Head of caudate nucleus (tissue), 42 donors: Measurements from ENCODE around the gene PPFIBP2.

Source experiments
- DNase-seq, 42 donors: peaks; one replicate each; pipeline versions ENCODE4 v3.0.0 to v3.0.0-alpha.2; 2020 to 2021; ENCODE audit warnings: mixed read lengths in 7 of 42
- intact Hi-C: fragments of 100-400 bp; cut with DNase I; formaldehyde crosslinking; loops from one replicate; pipeline ENCODE4 v1.15.0; 2022

Gene PPFIBP2

GRCh38 chr11:7513234-7514098 lies at the start of gene PPFIBP2:
PPFIBP2 (plus strand) TSS chr11:7513999; CDS start chr11:7549476, 35,477 bp downstream.
- DNase-seq, result peak; percentile 64 to 94 (median 87)
- intact Hi-C loops, result loop anchor here (2.0 to 5.0 kb wide), 3 partner anchors 55 to 154 kb away; no protein-coding TSS in a partner anchor

GRCh38 chr11:7467652-7468051 lies 46.1 kb upstream of the PPFIBP2 start:
- intact Hi-C loops, result no loop called here
- no peak for DNase-seq

- intact Hi-C loops, result no loop called here
Observed at GRCh38 chr11:7469351-7469865, 44.4 kb upstream of the PPFIBP2 start.

GRCh38 chr11:7471071-7471470 lies 42.7 kb upstream of the PPFIBP2 start:
- no peak for DNase-seq
- intact Hi-C loops, result no loop called here

More at GRCh38 chr11:7469351-7469865, 44.4 kb upstream of the PPFIBP2 start:
- DNase-seq, result no peak

DNA sequence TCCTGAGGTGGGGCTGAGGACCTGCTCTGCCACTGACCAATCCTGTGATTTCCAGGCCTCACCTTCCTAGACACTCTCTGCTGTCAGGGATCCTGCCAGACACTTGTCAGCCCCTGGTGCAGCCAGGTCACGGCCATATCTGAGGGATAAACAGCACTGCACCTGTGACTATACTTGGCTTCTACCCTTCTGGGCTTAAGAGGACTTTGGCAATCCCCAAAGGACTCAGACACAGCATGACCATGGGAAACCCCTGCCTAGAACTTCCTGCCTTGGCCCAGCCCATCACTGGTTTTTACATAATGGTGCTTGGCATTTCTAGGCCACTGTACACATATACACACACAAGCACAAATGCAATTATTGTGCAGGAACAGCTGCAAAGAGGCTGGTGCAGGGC lies 40.1 kb upstream of the PPFIBP2 start:
- intact Hi-C loops, result no loop called here
- DNase-seq, result no peak

DNA sequence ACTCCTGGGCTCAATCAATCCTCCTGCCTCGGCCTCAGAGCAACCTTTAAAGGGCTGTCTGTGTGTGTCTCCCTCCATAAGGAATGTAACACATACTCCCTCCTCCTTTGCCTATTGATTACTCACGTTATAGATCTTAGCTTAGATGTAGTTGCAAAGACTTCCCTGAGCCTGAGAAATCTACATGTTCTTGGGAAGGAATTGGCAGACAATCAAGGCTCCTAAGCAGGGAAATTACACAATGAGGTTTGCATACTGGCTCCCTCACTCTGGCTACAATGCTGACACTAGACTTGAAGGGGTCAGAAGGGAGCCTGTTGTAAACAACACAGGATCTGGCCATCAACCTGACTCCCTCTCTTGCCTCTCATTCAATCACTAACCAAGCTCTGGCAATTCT lies 33.7 kb upstream of the PPFIBP2 start:
- intact Hi-C loops, result no loop called here
- DNase-seq, result no peak

DNA sequence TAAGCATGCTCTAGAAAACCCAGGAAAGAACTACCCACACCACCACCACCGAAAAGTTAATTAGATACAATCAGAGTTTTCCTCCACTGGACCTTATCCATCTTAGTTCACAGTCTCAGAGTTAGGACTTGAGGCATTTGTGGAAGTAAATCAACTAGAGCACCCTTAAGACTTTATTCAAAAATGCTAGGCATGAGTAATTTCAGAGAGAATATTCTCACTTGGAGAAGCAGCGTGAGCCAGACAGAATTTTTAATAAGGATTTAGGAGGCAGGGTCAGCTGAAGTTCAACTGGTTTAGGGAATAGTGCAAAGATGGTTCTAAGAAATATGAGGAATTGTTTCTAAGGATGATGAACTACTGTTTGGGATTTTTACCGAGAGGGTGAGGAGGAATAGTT lies 29.7 kb upstream of the PPFIBP2 start:
- intact Hi-C loops, result no loop called here
- DNase-seq, result no peak

- DNase-seq, result no peak
- intact Hi-C loops, result no loop called here
Observed at GRCh38 chr11:7484645-7485044, 29.2 kb upstream of the PPFIBP2 start.

DNA sequence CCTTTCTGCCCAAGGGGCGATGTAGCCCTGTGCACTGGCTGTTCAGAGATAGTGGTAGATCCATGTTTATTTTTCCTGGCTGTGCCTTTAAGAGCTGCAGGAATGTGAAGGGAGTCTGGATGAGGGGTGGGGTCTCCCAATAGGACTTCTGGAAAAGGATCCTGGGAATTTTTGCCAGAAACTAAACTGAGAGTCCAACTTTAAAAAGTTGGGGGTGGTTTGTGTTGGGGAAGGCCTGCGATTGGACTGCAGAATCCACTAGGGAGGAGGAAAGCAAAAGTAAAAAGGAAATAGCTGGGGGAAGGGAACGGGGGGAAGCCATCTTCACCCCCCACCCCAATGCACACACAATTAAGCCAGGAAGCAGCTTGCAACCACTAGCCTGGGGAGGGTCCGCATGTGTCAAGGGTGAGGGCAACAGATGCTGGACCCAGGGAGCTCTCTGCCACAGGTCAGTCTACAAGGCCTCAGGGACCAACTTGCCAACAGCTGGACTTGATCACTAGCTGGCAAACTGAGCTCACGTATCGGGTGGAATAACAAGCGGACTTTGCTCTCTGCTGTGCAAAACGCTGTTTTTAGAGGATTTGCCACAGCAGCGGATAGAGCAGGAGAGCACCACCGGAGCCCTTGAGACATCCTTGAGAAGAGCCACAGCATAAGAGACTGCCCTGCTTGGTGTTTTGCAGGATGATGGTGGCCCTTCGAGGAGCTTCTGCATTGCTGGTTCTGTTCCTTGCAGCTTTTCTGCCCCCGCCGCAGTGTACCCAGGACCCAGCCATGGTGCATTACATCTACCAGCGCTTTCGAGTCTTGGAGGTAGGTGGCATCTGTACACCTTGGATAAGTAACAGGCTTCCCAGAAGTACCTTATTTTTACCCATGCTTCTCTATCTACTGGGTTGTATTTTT lies 28.4 kb upstream of the PPFIBP2 start, which contains the start of gene OLFML1:
OLFML1 (plus strand) TSS at position 321 of the 912 bp plus-strand sequence; CDS start at position 691, 370 bp downstream.
- no peak for DNase-seq
- intact Hi-C loops, result no loop called here

DNA sequence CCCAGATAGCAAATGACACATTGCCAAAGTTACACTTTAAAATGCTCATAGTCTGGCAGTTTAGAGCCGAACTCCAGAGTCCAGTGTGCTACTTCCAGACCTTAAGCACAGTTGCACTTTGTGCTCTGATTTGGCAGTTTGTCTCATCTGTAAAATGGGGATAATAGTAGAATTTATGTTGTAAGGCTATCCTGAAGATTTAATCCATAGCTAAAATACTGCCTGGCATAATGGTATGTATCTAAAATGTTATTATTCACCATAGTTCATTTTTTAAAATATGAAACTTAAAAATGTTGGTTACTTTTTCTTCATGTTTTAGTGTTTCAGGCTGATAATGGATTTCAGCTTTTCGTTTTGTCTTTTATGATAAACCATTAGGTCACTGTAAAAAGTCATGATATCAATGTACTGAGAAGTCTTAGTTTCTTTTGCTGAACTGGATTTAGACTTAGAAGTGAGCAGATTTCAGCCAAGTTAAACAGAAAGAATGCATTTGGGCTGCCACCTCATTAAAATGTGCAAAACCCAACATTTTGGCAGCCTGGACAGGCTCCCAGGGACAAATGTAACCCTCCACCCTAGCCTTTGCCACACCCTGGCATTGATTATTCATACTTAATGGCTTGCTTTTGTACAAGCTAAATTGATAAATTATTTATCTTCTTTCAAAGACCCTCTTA lies 27.6 kb upstream of the PPFIBP2 start:
- DNase-seq, result no peak
- intact Hi-C loops, result no loop called here

DNA sequence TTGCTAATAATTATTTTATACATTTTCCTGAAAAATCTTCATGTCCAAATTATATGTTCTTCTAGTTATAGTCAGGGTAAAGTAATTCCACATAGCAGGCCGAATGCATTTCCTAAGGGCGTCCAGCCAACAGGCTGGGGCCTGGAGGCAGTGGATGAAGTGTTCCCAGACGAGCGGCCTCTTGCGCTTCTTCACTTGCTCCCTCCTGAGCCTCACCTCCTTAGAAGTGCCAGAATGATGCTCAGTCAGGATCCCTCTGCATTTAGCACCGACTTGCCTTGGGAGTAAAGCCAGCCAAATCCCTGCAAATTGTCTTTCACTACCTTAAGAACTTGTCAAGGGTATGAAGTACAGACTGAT lies 27.0 kb upstream of the PPFIBP2 start:
- no peak for DNase-seq
- intact Hi-C loops, result no loop called here

GRCh38 chr11:7487360-7487759 lies 26.4 kb upstream of the PPFIBP2 start:
- intact Hi-C loops, result no loop called here
- no peak for DNase-seq

GRCh38 chr11:7488681-7489080 lies 25.1 kb upstream of the PPFIBP2 start:
- intact Hi-C loops, result no loop called here
- no peak for DNase-seq

- no peak for DNase-seq
- intact Hi-C loops, result no loop called here
Observed at GRCh38 chr11:7489376-7489775, 24.4 kb upstream of the PPFIBP2 start.

DNA sequence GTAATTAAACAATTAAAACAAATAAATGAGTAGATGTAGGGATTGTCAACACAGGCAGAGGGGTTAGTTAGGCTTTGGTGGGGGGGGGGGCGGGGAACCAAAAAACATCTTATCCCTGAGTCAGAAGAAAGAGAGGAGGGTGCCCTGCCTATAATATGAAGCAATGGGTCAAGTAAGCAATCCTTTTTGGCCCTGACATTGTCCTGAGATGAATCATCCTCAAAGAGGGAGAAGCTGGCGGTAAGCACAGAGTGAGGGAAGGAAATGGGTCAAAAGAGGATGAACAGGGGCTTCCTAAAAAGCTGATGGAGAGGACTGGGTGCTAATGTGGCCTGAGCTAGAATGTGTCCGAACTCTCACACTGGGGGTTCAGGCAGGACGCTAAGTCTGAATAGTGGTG lies 23.7 kb upstream of the PPFIBP2 start:
- DNase-seq, result no peak
- intact Hi-C loops, result no loop called here

GRCh38 chr11:7490535-7490934 lies 23.3 kb upstream of the PPFIBP2 start:
- no peak for DNase-seq
- intact Hi-C loops, result no loop called here

DNA sequence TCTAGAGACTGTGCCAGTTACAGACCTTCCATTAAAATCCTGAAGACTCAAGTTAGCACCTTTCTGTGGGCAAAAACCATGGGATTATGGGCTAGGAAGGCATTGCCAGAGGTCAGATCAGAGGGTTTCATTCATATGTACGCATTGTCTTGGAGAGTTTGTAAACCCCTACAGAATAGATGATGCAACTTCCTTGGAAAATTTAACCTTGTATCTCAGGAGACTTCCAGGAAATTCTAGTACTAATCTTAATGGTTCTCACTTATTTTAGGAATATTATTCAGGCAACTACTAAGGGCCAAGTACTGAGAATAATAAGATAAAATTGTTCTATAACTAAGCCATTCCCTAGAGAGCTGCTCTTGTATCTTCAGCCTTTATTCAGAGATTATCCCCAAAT lies 21.5 kb upstream of the PPFIBP2 start:
- intact Hi-C loops, result no loop called here
- no peak for DNase-seq

- DNase-seq, result no peak
- intact Hi-C loops, result no loop called here
Observed at GRCh38 chr11:7493670-7494069, 20.1 kb upstream of the PPFIBP2 start.

GRCh38 chr11:7494086-7494745 lies 19.6 kb upstream of the PPFIBP2 start:
- no peak for DNase-seq
- intact Hi-C loops, result no loop called here
